ENCODE data around the gene ANKRD36C.
"Not testable (repeated sequence)": the region's sequence is repeated elsewhere in the genome, so short reads cannot be mapped to it uniquely, and the experiment has no call there.

Gene ANKRD36C

GRCh38 chr2:95796249-95797099 is 195.2 kb downstream of the ANKRD36C start:
- not testable (repeated sequence) for DNase-seq

- not testable (repeated sequence) for DNase-seq
Measured at GRCh38 chr2:95793970-95794369, 197.7 kb downstream of the ANKRD36C start.

GRCh38 chr2:95790180-95790579 is 201.4 kb downstream of the ANKRD36C start:
- not testable (repeated sequence) for DNase-seq

DNA sequence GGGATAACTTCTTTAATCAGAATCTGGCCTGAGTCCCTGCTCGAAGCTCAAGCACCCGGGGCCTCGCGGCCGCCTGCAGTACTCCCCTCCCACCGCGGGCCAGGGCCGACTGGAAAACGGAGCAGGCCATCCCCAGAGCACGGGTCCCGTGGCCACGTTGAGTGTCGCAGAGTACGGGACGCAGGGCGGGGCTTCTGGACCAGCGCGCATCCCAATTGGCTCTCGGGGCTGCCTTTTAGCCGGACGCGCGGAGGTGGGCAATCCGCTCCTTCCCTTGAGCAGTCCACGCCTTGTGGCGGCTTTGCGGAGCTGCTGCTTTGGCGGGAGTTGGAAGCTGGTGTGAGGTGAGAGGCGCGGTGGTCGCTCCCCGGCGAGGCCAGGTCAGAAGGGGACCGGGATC is 202.2 kb downstream of the ANKRD36C start:
- not testable (repeated sequence) for DNase-seq

DNA sequence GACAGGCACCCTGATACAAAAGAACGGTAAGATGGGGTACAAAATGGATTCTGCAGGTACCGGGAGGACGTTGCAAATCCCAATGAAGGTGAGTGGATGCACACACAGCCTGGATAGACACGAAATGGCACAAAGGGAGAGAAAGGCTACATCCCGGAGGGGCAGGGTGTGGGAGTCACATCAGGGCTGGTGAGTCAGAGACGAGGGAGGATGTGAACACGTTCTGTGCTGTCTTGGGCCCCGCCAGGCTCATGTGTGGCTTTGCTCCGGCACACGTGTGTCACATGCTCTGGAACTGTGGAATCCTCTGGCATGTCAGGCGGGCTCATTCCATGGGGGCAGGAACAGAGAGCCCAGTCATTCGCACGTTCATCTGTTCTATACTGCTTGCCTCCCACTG is 203.0 kb downstream of the ANKRD36C start:
- DNase-seq = not testable (repeated sequence)

Data from activated CD4-positive, alpha-beta T cell treated with anti-CD3 and anti-CD28 coated beads, Interleukin-10, Interleukin-2, amounts not matched to agents 100 ng/mL and 50 ng/mL, durations not matched to agents 16 hours and 8 hours (primary cell).